PC-9 (cell line): ENCODE results near the gene TDRD9. TPM values are rescaled to one million over a fixed set of nuclear protein-coding genes. Genes with fewer than 3 reads are reported as not detected.

Source experiments
- BruUV-seq: library from RNA; stranded (reverse); fragments of 400-500 nt; replicated peaks from 2 replicates; lab custom pipeline; 2021; lab: Mats Ljungman, UMichigan
- CTCF ChIA-PET: fragments of 300-600 bp; sonication (Branson Sonifier 250); formaldehyde crosslinking; loops from one replicate; lab custom pipeline; 2022; ENCODE audit warnings: antibody characterized with exemption; lab: Charles Lee
- POLR2A ChIA-PET: fragments of 300-600 bp; sonication (Branson Sonifier 250); formaldehyde crosslinking; loops from one replicate; lab custom pipeline; 2022; ENCODE audit warnings: antibody characterized with exemption; ENCODE audit not compliant: unreplicated experiment; lab: Charles Lee
- DNase-seq, 2 experiments: peaks; one replicate each; pipeline versions ENCODE4 v3.0.0 to v3.0.0-alpha.2; 2015 to 2022; ENCODE audit warnings: mixed read lengths in 1 of 2
- H2AFZ ChIP-seq: fragments of 200-600 bp; sonication (generic); 2 replicates; pipeline ENCODE4 v1.8.1; 2017; ENCODE audit warnings: antibody characterized with exemption
- H3F3A ChIP-seq: fragments of 200-600 bp; sonication (generic); 2 replicates; pipeline ENCODE4 v1.8.1; 2017; ENCODE audit warnings: antibody characterized with exemption, mild to moderate bottlenecking, low read depth; ENCODE audit not compliant: insufficient read depth
- H3K27ac ChIP-seq: fragments of 200-600 bp; sonication (generic); 2 replicates; pipeline ENCODE4 v1.6.1; 2016; ENCODE audit warnings: mixed run types
- H3K27me3 ChIP-seq: fragments of 200-600 bp; sonication (generic); 2 replicates; pipeline ENCODE4 v1.6.1; 2016; ENCODE audit warnings: low read depth, mixed run types; ENCODE audit not compliant: insufficient read depth
- H3K36me3 ChIP-seq: fragments of 200-600 bp; sonication (generic); 2 replicates; pipeline ENCODE4 v1.6.1; 2016; ENCODE audit warnings: low read depth, mixed run types
- H3K4me1 ChIP-seq: fragments of 200-600 bp; sonication (generic); replicated peaks from 2 replicates; pipeline ENCODE4 v1.6.1; 2016; ENCODE audit warnings: mixed run types; ENCODE audit not compliant: insufficient read depth
- H3K4me2 ChIP-seq: fragments of 200-600 bp; sonication (generic); 2 replicates; pipeline ENCODE4 v1.6.1; 2017; ENCODE audit warnings: mixed run types
- H3K4me3 ChIP-seq: fragments of 200-600 bp; sonication (generic); 2 replicates; pipeline ENCODE4 v1.6.1; 2016; ENCODE audit warnings: mixed run types
- H3K79me2 ChIP-seq: fragments of 200-600 bp; sonication (generic); 2 replicates; pipeline ENCODE4 v1.6.1; 2017; ENCODE audit warnings: low read depth, mixed run types
- H3K9me2 ChIP-seq: fragments of 200-600 bp; sonication (generic); 2 replicates; pipeline ENCODE4 v1.8.1; 2017; ENCODE audit warnings: mild to moderate bottlenecking; ENCODE audit not compliant: insufficient read depth
- H3K9me3 ChIP-seq: fragments of 200-600 bp; sonication (generic); 2 replicates; pipeline ENCODE4 v1.8.1; 2016; ENCODE audit warnings: low read depth; ENCODE audit not compliant: insufficient read depth
- H4K20me1 ChIP-seq: fragments of 200-600 bp; sonication (generic); 2 replicates; pipeline ENCODE4 v1.8.1; 2017; ENCODE audit not compliant: insufficient read depth
- CTCF ChIP-seq: fragments of 200-600 bp; sonication (generic); conservative IDR thresholded peaks from 2 replicates; pipeline ENCODE4 v1.6.1; 2017; ENCODE audit warnings: mixed run types, antibody characterized with exemption, mild to moderate bottlenecking, moderate library complexity
- EZH2 ChIP-seq: fragments of 200-600 bp; sonication (generic); IDR thresholded peaks from 2 replicates; pipeline ENCODE4 v1.8.0; 2017; ENCODE audit warnings: antibody characterized with exemption, low read depth
- intact Hi-C: fragments of 100-400 bp; cut with micrococcal nuclease; formaldehyde crosslinking; loops from one replicate; pipeline ENCODE4 v1.10.0; 2022; ENCODE audit not compliant: unreplicated experiment
- total RNA-seq: library from RNA; stranded (reverse); gene quantifications from 2 replicates; pipeline ENCODE4 v1.2.3, GENCODE V29; 2021

TDRD9 gene
- total RNA-seq, 1 experiment from 2014 or later = 0.15 TPM

- Histone ChIP-seq H3K79me2 (no peaks in the 10 kb centered on the region), H3K4me1 (peaks cover 12% of the 10 kb centered on the region), H3K36me3 (no peaks in the 10 kb centered on the region), H2AFZ (no peak overlapping the region), H3K27me3 (no peaks in the 10 kb centered on the region), H3K4me3 (no peak overlapping the region), H3K4me2 (no peak overlapping the region), H3K9me2 (no peaks in the 10 kb centered on the region), H3K9me3 (no peaks in the 10 kb centered on the region), H3F3A (no peaks in the 10 kb centered on the region), H3K27ac (no peak overlapping the region), H4K20me1 (no peaks in the 10 kb centered on the region)
- no peak for TF ChIP-seq EZH2
- TF ChIP-seq CTCF = no peak
- intact Hi-C loops = no loop called here
- BruUV-seq = no TSS peak
- ChIA-PET CTCF (no interaction called here), POLR2A (no interaction called here)
- no peak for DNase-seq
Measured at GRCh38 chr14:103898204-103898603, 30.1 kb upstream of the TDRD9 start.

GRCh38 chr14:103898711-103899110, 29.5 kb upstream of the TDRD9 start:
- no peak for DNase-seq
- Histone ChIP-seq H3K27me3 (no peaks in the 10 kb centered on the region), H3K4me1 (peaks cover 12% of the 10 kb centered on the region), H3K4me2 (no peak overlapping the region), H4K20me1 (no peaks in the 10 kb centered on the region), H3K79me2 (no peaks in the 10 kb centered on the region), H3K9me2 (no peaks in the 10 kb centered on the region), H3F3A (no peaks in the 10 kb centered on the region), H3K9me3 (no peaks in the 10 kb centered on the region), H3K36me3 (no peaks in the 10 kb centered on the region), H3K4me3 (no peak overlapping the region), H3K27ac (no peak overlapping the region), H2AFZ (no peak overlapping the region)
- POLR2A ChIA-PET = no interaction called here
- no TSS peak for BruUV-seq
- intact Hi-C loops = no loop called here
- no peak for TF ChIP-seq CTCF
- no peak for TF ChIP-seq EZH2
- CTCF ChIA-PET = no interaction called here

- no TSS peak for BruUV-seq
- H2AFZ ChIP-seq = no peak overlapping the region
- H3K36me3 ChIP-seq = no peaks in the 10 kb centered on the region
- no peak overlapping the region for H3K4me2 ChIP-seq
- ChIA-PET POLR2A (no interaction called here), CTCF (interaction anchor here (0.8 kb wide), 1 partner anchor 67 kb away, joined by 3 read pairs; no protein-coding TSS in a partner anchor)
- no peak overlapping the region for H3K4me3 ChIP-seq
- H3K27ac ChIP-seq = no peak overlapping the region
- no peak for DNase-seq
- H3F3A ChIP-seq = no peaks in the 10 kb centered on the region
- intact Hi-C loops = no loop called here
- TF ChIP-seq CTCF = no peak
- TF ChIP-seq EZH2 = no peak
- no peaks in the 10 kb centered on the region for H3K27me3 ChIP-seq
- no peaks in the 10 kb centered on the region for H3K9me3 ChIP-seq
- H3K4me1 ChIP-seq = peaks cover 6% of the 10 kb centered on the region
- no peaks in the 10 kb centered on the region for H3K79me2 ChIP-seq
- no peaks in the 10 kb centered on the region for H3K9me2 ChIP-seq
- H4K20me1 ChIP-seq = no peaks in the 10 kb centered on the region
Measured at GRCh38 chr14:103899316-103899715, 28.9 kb upstream of the TDRD9 start.
